Retinal pigment epithelial cell (primary cell): ENCODE results near the gene AKAP13.

Experiments
- DNase-seq: peaks from one replicate; pipeline ENCODE4 v3.0.0-alpha.2; 2010; ENCODE audit warnings: low read depth
- H3K4me3 ChIP-seq: 2 replicates; pipeline ENCODE4 v1.5.1; 2011; ENCODE audit warnings: mild to moderate bottlenecking, low read length, control low read depth, moderate library complexity
- CTCF ChIP-seq: conservative IDR thresholded peaks from 2 replicates; pipeline ENCODE4 v1.5.1; 2011; ENCODE audit warnings: low read depth, low read length, control low read depth, inconsistent platforms

The AKAP13 gene

GRCh38 chr15:85752124-85752475 lies 371.7 kb downstream of the AKAP13 start:
- TF ChIP-seq CTCF, result no peak
- no peak for DNase-seq
- no peak overlapping the region for H3K4me3 ChIP-seq

- no peak for TF ChIP-seq CTCF
- no peak overlapping the region for H3K4me3 ChIP-seq
- no peak for DNase-seq
Measured at GRCh38 chr15:85752491-85752961, 372.1 kb downstream of the AKAP13 start.

- TF ChIP-seq CTCF, result no peak
- DNase-seq, result no peak
- H3K4me3 ChIP-seq, result no peak overlapping the region
Measured at GRCh38 chr15:85753261-85753660, 372.9 kb downstream of the AKAP13 start.

GRCh38 chr15:85753791-85754452 lies 373.5 kb downstream of the AKAP13 start:
- H3K4me3 ChIP-seq, result no peak overlapping the region
- DNase-seq, result no peak
- TF ChIP-seq CTCF, result no peak

GRCh38 chr15:85754989-85755388 lies 374.6 kb downstream of the AKAP13 start:
- no peak for TF ChIP-seq CTCF
- no peak for DNase-seq
- no peak overlapping the region for H3K4me3 ChIP-seq

GRCh38 chr15:85755471-85755870 lies 375.1 kb downstream of the AKAP13 start:
- DNase-seq, result no peak
- no peak overlapping the region for H3K4me3 ChIP-seq
- TF ChIP-seq CTCF, result no peak

- no peak for TF ChIP-seq CTCF
- H3K4me3 ChIP-seq, result no peak overlapping the region
- DNase-seq, result no peak
Measured at GRCh38 chr15:85755942-85756341, 375.5 kb downstream of the AKAP13 start.
